Mucosa of stomach (tissue), 1 donor: Measurements from ENCODE around the gene ATP9A.

Source experiments
- H3K27me3 ChIP-seq: one replicate; pipeline ENCODE4 v1.7.0; 2013; ENCODE audit warnings: mild to moderate bottlenecking, low read length; ENCODE audit not compliant: control insufficient read depth, insufficient read depth
- H3K36me3 ChIP-seq: one replicate; pipeline ENCODE4 v1.7.0; 2013; ENCODE audit warnings: low read length; ENCODE audit not compliant: control insufficient read depth, insufficient read depth
- H3K4me1 ChIP-seq: one replicate; pipeline ENCODE4 v1.7.0; 2013; ENCODE audit warnings: mild to moderate bottlenecking, low read length; ENCODE audit not compliant: control insufficient read depth, insufficient read depth
- H3K4me3 ChIP-seq: one replicate; pipeline ENCODE4 v1.7.0; 2013; ENCODE audit warnings: low read length
- H3K9ac ChIP-seq: one replicate; pipeline ENCODE4 v1.7.0; 2013; ENCODE audit warnings: mild to moderate bottlenecking, low read length, moderate library complexity
- H3K9me3 ChIP-seq: one replicate; pipeline ENCODE4 v1.7.0; 2013; ENCODE audit warnings: mild to moderate bottlenecking, low read length, moderate library complexity; ENCODE audit not compliant: control insufficient read depth
- donor health status: Pancreatic carcinoma.

Gene ATP9A

DNA sequence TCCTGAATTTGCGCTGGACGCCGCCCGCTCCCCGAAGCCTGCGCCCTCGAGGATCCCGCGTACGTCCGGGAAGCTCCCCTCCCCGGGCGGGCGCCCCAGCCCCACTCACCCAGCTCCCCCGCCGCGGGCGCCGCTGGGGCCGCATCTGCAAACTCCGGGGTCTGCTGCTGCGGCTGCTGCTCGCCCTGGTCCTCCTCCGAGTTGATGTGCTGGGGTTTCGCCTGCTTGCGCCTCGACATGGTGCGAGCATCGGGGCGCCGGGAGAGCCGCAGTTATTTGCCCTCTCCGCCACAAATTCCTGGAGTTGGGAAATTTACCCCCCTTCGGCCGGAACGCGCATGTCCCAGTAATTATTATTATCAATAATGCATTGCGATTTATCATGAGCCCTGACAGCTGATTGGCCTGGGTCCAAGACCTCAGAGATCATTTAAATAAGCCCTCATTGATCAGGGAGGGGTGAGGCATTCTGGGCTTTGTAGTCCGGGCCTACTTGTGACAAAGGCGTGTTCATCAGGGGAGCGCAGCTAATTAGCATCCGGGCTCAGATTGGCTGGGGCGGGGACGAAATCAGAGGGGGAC, 34.1 kb upstream of the ATP9A start, which contains the start of gene SALL4:
TSS of gene SALL4 (minus strand) at position 352 of the 582 bp plus-strand sequence. CDS start at position 239, 113 bp downstream.
- Histone ChIP-seq H3K4me1 (peaks cover 16% of the 10 kb centered on the region), H3K36me3 (no peaks in the 10 kb centered on the region), H3K9me3 (no peaks in the 10 kb centered on the region), H3K27me3 (peaks cover 37% of the 10 kb centered on the region), H3K9ac (peak within 1 kb of the TSS; percentile 64), H3K4me3 (no peak within 1 kb of the TSS)

DNA sequence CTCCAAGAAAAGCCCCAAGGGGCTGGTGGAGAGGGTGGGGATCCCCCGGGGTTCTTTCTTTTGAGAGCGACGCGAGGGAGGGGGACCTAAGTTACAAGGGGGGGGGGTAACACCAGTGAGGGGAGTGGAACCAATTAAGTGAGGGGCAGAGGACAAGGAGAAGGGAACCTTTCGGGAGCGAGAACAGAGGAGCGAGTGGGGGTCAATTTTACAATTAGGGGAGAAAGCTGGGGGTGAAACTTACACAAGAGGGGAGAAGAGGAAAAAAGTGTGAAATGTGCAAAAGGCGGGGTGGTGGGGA, 33.6 kb upstream of the ATP9A start:
- Histone ChIP-seq H3K4me3 (no peak overlapping the region), H3K36me3 (no peaks in the 10 kb centered on the region), H3K27me3 (peaks cover 37% of the 10 kb centered on the region), H3K4me1 (peaks cover 16% of the 10 kb centered on the region), H3K9me3 (no peaks in the 10 kb centered on the region), H3K9ac (peak overlapping the region; percentile 64)

DNA sequence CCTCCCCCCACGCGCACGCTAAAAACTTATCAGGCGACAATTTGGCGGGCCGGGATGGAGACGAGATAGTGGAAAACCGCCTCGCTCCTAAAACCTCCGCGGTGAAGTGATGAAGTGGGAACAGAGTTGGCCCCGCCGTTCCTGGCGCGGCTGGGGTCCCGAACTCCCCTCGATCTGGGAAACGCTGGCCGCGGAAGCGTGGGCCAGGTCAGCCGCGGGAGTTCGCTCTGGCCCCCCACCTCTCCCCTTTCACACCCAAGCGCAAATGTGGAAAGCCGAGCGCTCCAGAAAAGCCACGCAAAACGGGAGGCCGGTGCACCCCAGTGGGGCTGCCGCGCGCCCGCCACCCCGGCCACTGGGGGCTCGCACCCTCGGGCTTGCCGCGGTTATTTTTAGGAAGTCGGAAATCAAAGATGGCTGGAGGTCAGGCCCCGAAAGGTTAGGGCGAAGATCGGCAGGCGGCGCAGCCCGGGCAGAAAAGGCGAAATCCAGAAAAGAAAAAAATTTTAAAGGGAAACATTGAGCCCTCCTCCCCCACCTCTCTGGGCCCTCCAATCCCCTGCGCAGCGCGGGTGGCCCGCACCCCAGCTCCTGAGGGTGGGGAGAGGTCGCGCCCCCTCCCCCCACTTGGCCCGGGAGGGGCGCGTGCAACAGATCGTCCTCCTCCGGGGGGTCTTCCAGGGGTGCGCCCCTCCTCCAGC, 33.1 kb upstream of the ATP9A start:
- H3K27me3 ChIP-seq: peaks cover 37% of the 10 kb centered on the region

DNA sequence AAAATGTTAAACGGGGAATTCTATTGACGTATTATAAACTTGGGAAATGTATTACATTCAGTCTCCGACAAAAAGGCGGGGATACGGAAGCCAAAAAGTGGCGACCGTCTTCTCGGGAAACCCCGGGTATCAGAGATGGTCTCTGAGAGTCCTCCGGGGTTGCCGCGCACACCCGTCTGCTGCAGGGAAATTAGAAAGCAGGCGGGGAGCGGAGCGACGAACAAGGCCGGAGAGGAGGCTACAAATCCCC, 32.6 kb upstream of the ATP9A start:
- Histone ChIP-seq H3K36me3 (no peaks in the 10 kb centered on the region), H3K4me1 (peaks cover 16% of the 10 kb centered on the region), H3K9me3 (no peaks in the 10 kb centered on the region), H3K27me3 (peaks cover 37% of the 10 kb centered on the region), H3K9ac (peak overlapping the region; percentile 64), H3K4me3 (no peak overlapping the region)

More for the DNA sequence above, 33.1 kb upstream of the ATP9A start:
- Histone ChIP-seq H3K36me3 (no peaks in the 10 kb centered on the region), H3K4me3 (no peak overlapping the region), H3K9ac (peak overlapping the region; percentile 64), H3K9me3 (no peaks in the 10 kb centered on the region), H3K4me1 (peaks cover 16% of the 10 kb centered on the region)

DNA sequence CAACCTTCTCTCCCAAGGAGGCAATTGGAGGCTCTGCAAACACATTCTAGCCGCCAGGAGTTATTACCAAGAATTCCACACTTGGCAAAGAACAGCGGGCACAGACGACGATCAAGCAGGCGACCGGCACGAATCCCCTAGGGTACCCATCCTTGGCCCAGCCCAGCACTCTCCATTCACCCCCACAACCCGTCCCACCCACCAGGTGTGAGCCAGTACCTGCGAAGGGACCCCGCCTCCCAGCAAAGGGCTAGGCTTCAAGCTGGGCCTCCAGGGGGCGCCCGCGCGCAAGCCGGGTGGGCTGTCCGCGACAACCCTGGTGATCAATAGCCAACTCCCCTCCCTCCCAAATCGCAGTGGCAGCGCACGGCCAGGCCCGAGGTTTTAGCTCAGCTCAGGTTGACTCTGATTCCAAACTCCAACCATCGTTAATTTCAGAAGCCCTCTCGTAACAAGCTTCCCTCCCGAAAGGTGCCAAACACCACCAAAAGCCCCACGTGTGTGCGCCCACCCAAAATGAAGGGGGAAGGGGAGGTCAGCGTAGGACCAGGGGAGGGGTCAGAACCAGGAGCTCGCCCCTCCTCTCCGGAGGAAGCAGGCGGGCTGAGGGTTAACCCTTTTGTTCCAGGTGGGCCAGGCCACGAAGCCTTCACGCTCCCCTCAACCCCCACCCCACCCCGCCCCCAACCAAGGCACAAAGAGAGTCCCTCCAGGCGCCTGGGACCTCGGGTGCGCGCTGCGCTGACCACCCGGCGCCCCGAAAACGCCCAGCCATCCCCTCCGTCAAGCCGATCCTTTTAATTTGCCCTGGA, 32.1 kb upstream of the ATP9A start:
- Histone ChIP-seq H3K9me3 (no peaks in the 10 kb centered on the region), H3K4me1 (peaks cover 16% of the 10 kb centered on the region), H3K36me3 (no peaks in the 10 kb centered on the region), H3K27me3 (peaks cover 37% of the 10 kb centered on the region), H3K9ac (peak overlapping the region; percentile 64), H3K4me3 (peak overlapping the region; percentile 31)

DNA sequence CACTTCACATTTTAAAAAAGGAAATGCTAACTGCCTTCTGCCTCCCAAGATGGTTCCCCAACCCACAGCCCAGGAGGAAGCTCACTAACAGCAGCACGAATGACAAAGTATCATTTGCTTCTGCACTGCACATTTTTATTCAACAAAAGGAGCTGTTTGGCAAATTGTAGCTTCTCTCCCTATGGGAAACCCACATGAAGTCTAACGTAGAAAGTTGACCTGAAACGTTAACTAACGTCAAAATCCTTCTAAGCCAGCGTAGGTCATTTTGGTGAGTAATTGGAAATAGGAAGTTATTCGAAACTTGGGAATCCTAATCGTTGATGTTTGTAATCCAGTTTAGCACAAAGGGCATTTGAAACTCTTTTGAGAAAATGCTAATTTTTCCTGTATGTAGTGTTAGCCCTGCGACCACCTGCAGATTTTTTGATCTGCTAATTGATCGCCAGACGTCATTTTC, 31.2 kb upstream of the ATP9A start:
- Histone ChIP-seq H3K36me3 (no peaks in the 10 kb centered on the region), H3K9me3 (no peaks in the 10 kb centered on the region), H3K27me3 (peaks cover 37% of the 10 kb centered on the region), H3K4me1 (peaks cover 16% of the 10 kb centered on the region), H3K9ac (no peak overlapping the region), H3K4me3 (no peak overlapping the region)

DNA sequence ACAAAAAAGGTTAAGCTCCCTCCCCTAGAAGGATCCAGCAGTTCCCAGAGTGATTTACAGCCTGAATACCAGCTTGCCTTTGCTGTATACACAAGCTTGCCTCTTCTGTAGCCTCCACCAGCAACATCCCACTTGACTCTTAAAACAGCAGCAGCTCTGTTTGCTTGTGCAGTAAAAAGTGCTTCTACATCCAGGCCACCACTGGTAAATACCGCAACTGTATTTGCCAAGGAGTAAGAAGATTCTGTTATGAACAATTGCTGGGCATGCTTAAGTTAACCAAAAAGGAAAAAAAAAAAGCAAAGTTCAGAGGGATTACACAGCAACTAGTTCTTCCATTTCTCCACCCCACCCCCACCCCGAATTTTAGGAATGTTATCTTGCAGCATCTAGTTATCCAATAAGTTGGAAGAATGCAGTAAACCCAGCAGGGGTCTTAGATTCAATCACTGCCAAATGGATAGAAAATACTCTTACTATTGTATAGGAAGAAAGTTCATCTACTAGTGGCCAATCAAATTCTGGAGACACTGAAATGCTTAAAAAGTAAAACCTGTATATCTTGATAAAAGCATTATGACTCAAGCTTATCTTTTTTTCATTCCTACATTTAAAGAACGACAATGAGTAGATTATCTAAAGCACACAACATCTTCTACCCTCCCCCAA, 29.3 kb upstream of the ATP9A start:
- no peak overlapping the region for H3K9ac ChIP-seq
- H3K27me3 ChIP-seq: peaks cover 32% of the 10 kb centered on the region

DNA sequence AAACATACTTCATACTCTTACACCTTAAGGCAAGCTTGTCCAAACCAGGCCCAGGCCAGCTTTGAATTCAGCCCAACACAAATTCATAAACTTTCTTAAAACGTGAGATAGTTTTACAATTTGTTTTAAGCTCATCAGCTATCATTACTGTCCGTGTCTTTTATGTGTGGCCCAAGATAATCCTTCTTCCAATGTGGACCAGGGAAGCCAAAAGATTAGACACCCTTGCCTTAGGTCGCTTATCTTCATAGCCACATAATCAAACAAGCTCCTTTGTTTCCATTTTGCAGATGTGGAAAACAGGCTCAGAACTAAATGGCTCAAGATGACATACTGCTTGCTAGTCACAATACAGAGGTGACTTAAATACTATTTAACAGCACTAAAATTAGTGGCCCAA, 28.1 kb upstream of the ATP9A start:
- no peaks in the 10 kb centered on the region for H3K9me3 ChIP-seq
- H3K27me3 ChIP-seq: peaks cover 21% of the 10 kb centered on the region
- no peak overlapping the region for H3K9ac ChIP-seq
- no peak overlapping the region for H3K4me3 ChIP-seq
- peaks cover 7% of the 10 kb centered on the region for H3K4me1 ChIP-seq
- H3K36me3 ChIP-seq: no peaks in the 10 kb centered on the region

More for the DNA sequence above, 29.3 kb upstream of the ATP9A start:
- Histone ChIP-seq H3K4me3 (no peak overlapping the region), H3K9me3 (no peaks in the 10 kb centered on the region), H3K36me3 (no peaks in the 10 kb centered on the region), H3K4me1 (peaks cover 16% of the 10 kb centered on the region)

DNA sequence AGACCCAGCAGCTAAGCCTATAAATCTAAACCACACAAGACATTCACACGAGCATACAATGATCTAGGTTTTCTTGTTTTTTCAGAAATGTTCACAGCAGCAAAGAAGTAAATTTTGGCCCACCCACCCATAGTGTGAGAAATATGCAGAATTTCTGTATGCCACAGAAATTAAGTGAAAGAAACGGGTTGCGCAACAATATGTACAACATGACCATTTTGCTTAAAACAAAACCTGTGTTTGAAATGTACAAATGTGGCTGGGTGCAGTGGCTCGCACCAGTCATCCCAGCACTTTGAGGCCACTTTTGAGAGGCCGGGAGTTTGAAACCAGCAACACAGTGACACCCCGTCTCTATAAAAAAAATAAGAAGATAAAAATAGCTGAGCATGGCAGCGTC, 24.8 kb upstream of the ATP9A start:
- no peaks in the 10 kb centered on the region for H3K9me3 ChIP-seq
- H3K36me3 ChIP-seq: no peaks in the 10 kb centered on the region
- H3K9ac ChIP-seq: no peak overlapping the region
- H3K27me3 ChIP-seq: no peaks in the 10 kb centered on the region
- H3K4me1 ChIP-seq: no peaks in the 10 kb centered on the region
- H3K4me3 ChIP-seq: no peak overlapping the region

DNA sequence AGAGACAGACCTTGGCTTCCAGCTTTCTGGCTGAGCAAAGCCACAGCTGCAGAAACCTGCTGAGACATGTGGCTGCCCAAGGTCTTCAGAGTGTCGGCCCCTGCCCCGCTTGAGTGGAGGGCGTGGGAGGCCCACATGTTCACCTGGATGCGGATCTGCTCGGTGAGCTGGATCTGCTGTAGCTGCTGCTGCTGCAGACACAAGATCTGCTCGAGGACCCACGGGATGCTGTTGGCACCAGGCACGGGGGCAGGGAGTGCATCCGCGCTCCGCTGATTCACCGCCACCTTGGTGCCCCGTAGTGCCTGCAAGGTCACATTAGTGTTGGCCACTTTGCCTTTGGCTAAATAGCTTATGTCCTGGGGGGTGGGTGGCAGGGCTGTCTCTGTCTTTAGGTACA, 23.4 kb upstream of the ATP9A start:
- Histone ChIP-seq H3K4me3 (no peak overlapping the region), H3K9me3 (no peaks in the 10 kb centered on the region), H3K36me3 (no peaks in the 10 kb centered on the region), H3K9ac (no peak overlapping the region), H3K27me3 (no peaks in the 10 kb centered on the region), H3K4me1 (no peaks in the 10 kb centered on the region)

DNA sequence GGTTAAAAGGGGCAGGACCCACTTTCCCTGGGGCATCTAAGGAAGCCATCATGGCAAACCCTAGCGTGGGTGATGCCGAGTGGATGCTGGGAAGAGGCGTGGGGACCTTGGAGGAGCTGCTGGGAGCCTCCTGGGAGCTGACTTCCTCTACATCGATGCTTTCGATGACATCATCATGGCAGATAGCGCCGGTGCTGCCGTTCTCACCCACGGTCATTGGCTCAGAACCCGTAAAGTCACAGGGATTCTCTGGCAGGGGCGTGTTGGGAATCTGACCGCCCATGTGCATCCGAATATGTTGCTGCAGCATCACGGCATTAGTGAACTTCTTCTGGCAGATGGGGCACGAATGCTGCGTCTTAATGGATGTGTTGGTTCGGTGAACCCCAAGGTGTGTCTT, 22.1 kb upstream of the ATP9A start:
- Histone ChIP-seq H3K27me3 (no peaks in the 10 kb centered on the region), H3K4me3 (no peak overlapping the region), H3K9ac (no peak overlapping the region), H3K4me1 (no peaks in the 10 kb centered on the region), H3K9me3 (no peaks in the 10 kb centered on the region), H3K36me3 (no peaks in the 10 kb centered on the region)

DNA sequence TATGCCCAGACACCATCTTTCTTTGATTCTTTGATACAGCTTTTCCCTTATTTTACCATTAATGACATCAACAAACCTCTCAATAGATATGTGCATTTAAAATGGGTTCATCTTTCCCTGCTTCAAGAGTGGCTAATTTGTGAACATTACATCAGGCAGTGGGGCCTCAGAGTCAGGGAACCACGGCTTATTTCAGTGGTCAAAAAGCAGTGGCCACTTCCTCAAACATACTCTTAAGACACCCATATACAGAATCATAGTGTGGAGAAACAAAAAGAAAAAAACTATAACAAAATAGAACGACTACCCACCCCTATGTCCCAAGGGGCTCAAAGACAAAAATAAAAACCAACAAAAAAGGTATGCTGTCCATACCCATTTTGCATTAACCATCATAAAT, 21.2 kb upstream of the ATP9A start:
- Histone ChIP-seq H3K4me3 (no peak overlapping the region), H3K27me3 (no peaks in the 10 kb centered on the region), H3K9me3 (no peaks in the 10 kb centered on the region), H3K4me1 (no peaks in the 10 kb centered on the region), H3K36me3 (no peaks in the 10 kb centered on the region), H3K9ac (no peak overlapping the region)
